GM20431 (cell line): ENCODE measurements around the gene HNRNPL.

Experiments used
- in situ Hi-C: fragments of 300-500 bp; cut with MseI, MboI; formaldehyde crosslinking; loops from one replicate; pipeline ENCODE4 v1.15.0; 2020; ENCODE audit warnings: low sequenced_read_pairs; ENCODE audit not compliant: unreplicated experiment

The HNRNPL gene

GRCh38 chr19:38848299-38849146, 1.3 kb downstream of the HNRNPL start:
- in situ Hi-C loops: no loop called here

- in situ Hi-C loops: no loop called here
These were observed 3.7 kb downstream of the HNRNPL start for GRCh38 chr19:38846097-38846496.

- in situ Hi-C loops: no loop called here
These were observed 4.3 kb downstream of the HNRNPL start for GRCh38 chr19:38845374-38846024.

- in situ Hi-C loops: no loop called here
These were observed 5.6 kb downstream of the HNRNPL start for GRCh38 chr19:38844093-38844686.

GRCh38 chr19:38843175-38843758, 6.5 kb downstream of the HNRNPL start:
- in situ Hi-C loops: no loop called here

GRCh38 chr19:38842439-38843174, 7.2 kb downstream of the HNRNPL start:
- in situ Hi-C loops: no loop called here

- in situ Hi-C loops: no loop called here
These were observed 7.9 kb downstream of the HNRNPL start for GRCh38 chr19:38841787-38842438.

GRCh38 chr19:38841180-38841766, 8.5 kb downstream of the HNRNPL start:
- in situ Hi-C loops: no loop called here

- in situ Hi-C loops: no loop called here
These were observed 9.2 kb downstream of the HNRNPL start for GRCh38 chr19:38840583-38840968.

- in situ Hi-C loops: no loop called here
These were observed 9.8 kb downstream of the HNRNPL start for GRCh38 chr19:38839816-38840582.

GRCh38 chr19:38838986-38839761, 10.6 kb downstream of the HNRNPL start:
- in situ Hi-C loops: no loop called here

- in situ Hi-C loops: no loop called here
These were observed 11.4 kb downstream of the HNRNPL start for GRCh38 chr19:38838208-38838985.

GRCh38 chr19:38837656-38838121, 12.1 kb downstream of the HNRNPL start:
- in situ Hi-C loops: no loop called here

- in situ Hi-C loops: no loop called here
These were observed 12.7 kb downstream of the HNRNPL start for GRCh38 chr19:38836983-38837626.

- in situ Hi-C loops: no loop called here
These were observed 13.4 kb downstream of the HNRNPL start for GRCh38 chr19:38836159-38836982.

GRCh38 chr19:38834590-38834989, 15.2 kb downstream of the HNRNPL start:
- in situ Hi-C loops: no loop called here
